HCT116 (cell line): Measurements from ENCODE around the gene TMTC1.

Experiments used
- ATF3 ChIP-seq: IDR thresholded peaks from 2 replicates; pipeline ENCODE4 v1.6.1; 2012
- CTCF ChIP-seq, 3 experiments: fragments of 200-600 bp in 1 of 3; sonication (generic) in 1 of 3; IDR thresholded peaks in 2 of 3; conservative IDR thresholded peaks in 1 of 3; 2 replicates each; pipeline ENCODE4 v1.5.1; 2012 to 2017; ENCODE audit warnings: low read depth in 2 of 3, low read length in 2 of 3, antibody characterized with exemption in 1 of 3, borderline replicate concordance in 1 of 3, control low read depth in 1 of 3, mild to moderate bottlenecking in 1 of 3, mixed read lengths in 1 of 3, mixed run types in 1 of 3, moderate library complexity in 1 of 3; ENCODE audit not compliant: insufficient read depth in 1 of 3
- ELF1 ChIP-seq: IDR thresholded peaks from 2 replicates; pipeline ENCODE4 v1.6.1; 2012; ENCODE audit warnings: low read depth, borderline replicate concordance
- EZH2phosphoT487 ChIP-seq: fragments of 200-600 bp; IDR thresholded peaks from 2 replicates; pipeline ENCODE4 v1.6.1; 2018; ENCODE audit warnings: antibody characterized with exemption, borderline replicate concordance
- MAX ChIP-seq: IDR thresholded peaks from 2 replicates; pipeline ENCODE4 v1.6.1; 2012
- POLR2A ChIP-seq: IDR thresholded peaks from 2 replicates; pipeline ENCODE4 v1.7.0; 2011; ENCODE audit warnings: borderline replicate concordance; ENCODE audit not compliant: insufficient read depth, insufficient read length; ENCODE audit errors: extremely low read depth
- POLR2AphosphoS5 ChIP-seq: IDR thresholded peaks from 2 replicates; pipeline ENCODE4 v1.6.1; 2011; ENCODE audit warnings: mild to moderate bottlenecking, low read depth, low read length, moderate library complexity
- SIN3A ChIP-seq: IDR thresholded peaks from 2 replicates; pipeline ENCODE4 v1.6.1; 2012; ENCODE audit warnings: low read depth
- SRF ChIP-seq: IDR thresholded peaks from 2 replicates; pipeline ENCODE4 v1.6.1; 2012; ENCODE audit warnings: low read depth
- TCF7L2 ChIP-seq: IDR thresholded peaks from 2 replicates; pipeline ENCODE4 v1.7.0; 2011; ENCODE audit warnings: borderline replicate concordance, inconsistent platforms; ENCODE audit not compliant: insufficient read depth, insufficient read length; ENCODE audit errors: extremely low read depth
- ZBTB33 ChIP-seq: IDR thresholded peaks from 2 replicates; pipeline ENCODE4 v1.6.1; 2011; ENCODE audit warnings: mild to moderate bottlenecking, low read length, moderate library complexity; ENCODE audit not compliant: insufficient replicate concordance; ENCODE audit errors: extremely low read depth

GRCh38 chr12:29706311-29706710 is 77.4 kb downstream of the TMTC1 start:
- TF ChIP-seq CTCF (IDR thresholded peaks at IDR 0.05 in 2 of 3, conservative IDR thresholded peaks at IDR 0.05 in 1 of 3; ENCODE audit: borderline replicate concordance in 1 of 3, insufficient read depth in 1 of 3, low read depth in 2 of 3, low read length in 2 of 3) (no peak), POLR2A (no peak), MAX (no peak), ATF3 (no peak), ZBTB33 (no peak), SIN3A (no peak), EZH2phosphoT487 (no peak), TCF7L2 (no peak), POLR2AphosphoS5 (no peak), ELF1 (no peak), SRF (no peak)
